AML-193 (cell line): ENCODE results near the gene P2RY1.

Experiments used
- DNase-seq, 2 experiments: peaks; one replicate each; lab custom pipeline; 2025; lab: John Stamatoyannopoulos, UW

Gene P2RY1, protein sequence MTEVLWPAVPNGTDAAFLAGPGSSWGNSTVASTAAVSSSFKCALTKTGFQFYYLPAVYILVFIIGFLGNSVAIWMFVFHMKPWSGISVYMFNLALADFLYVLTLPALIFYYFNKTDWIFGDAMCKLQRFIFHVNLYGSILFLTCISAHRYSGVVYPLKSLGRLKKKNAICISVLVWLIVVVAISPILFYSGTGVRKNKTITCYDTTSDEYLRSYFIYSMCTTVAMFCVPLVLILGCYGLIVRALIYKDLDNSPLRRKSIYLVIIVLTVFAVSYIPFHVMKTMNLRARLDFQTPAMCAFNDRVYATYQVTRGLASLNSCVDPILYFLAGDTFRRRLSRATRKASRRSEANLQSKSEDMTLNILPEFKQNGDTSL

DNA sequence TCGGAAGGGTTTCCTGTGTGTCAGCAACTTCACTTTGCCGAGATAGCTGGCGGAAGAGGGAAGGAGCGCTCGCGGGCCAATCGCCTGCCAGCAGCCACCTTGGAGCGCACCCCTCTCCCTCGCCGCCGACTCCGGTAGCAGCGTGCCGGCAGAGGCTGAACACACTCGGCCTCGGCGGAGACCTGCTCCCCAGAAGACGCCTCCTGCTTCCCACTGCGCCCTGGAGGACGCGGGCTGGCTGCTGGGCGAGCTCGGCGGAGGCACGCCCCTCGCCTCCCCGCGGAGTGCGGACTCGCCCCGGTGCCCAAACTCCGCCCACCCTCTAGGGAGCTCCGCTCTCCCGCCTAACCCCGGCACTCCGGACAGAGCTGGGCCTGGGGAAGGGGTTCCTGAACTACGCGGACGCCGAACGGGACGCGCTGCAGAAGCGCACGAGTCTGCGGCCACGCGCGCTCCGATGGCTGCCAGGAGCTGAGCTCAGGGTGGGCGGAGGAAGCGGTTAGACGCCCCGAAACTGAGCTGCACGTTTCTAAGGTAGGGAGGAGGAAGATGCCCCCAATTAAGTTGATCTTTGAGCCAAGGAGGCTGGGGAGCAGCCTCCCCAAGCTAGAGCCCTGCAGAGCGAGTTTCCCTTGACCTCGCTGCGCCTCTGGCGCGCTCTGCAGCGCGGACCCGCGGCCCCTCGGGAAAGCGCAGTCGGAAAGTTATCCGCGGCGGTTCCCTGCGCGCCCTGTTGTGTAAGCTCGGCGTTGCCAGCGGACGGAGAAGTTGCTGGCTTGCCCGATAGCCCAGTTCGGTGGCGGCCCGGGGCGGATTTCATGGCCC, at the start of gene P2RY1:
TSS of gene P2RY1 (plus strand) at position 356 of the 825 bp plus-strand sequence. CDS start 652 bp downstream, outside the sequence.
- DNase-seq = peak; percentile 95 to 97

DNA sequence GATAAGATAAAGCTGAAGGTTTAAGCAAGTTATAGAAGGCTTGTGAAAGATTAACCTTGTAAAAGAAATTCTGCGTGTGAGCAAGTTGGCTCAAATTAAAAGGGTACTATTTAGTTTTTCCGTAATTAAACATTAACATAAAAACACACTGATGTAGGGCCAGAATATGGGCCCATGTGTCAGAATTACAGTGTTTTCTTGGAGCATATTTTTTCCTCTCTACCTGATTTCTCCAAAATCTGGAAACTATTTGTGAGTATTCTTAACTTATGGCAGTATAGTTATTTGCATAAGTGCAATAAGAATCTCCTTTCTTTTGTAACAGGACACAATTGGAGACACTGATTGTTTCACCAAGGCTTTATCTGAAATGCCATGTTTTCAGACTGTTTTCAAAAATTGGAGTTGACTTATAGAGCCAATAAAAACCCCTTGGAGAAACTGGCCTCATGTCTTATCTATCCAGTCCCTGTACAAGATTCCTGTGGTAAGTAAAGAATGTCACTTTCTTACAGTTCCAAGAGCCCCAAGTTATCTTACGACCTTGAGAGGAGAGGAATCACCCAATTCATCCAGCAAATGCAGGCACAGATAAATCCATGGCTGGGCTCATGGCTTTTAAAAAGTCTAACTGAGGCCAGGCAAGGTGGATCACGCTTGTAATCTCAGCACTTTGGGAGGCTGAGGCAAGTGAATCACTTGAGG, 47.8 kb upstream of the P2RY1 start:
- DNase-seq = no peak

DNA sequence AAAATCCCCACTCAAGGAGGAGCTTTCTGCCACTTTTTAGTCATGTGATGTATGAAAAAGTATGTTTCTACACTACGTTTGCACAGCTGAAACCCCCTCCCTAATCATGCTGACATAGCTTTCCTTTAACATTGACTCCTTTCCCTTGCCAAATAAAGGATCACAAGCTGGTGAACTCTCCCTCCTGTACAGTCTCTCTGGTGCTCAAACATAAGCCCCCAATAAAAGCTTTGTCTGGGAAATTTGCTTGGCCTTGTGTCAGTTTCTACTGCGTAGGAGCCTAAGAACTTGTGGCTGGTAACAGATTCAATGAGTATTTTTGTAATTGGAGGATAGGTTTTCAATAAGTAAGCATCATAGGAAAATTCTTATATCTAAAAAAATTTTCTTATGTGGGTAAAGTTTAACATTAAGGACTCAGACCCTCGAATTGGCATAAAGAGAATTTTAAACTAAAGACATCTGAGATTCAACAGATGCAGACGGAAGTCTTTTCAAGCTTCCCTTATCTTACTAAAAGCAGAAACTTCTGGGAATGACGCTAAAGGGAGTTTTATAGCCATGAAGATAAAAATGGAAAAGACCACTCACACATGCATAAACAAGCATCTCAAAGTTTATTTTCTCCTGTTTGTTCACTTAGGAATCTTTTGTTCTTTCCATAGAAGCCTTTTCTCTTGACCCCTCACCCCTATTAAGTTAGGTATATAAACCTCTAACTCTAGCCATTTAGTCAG, 44.1 kb upstream of the P2RY1 start:
- DNase-seq = no peak

DNA sequence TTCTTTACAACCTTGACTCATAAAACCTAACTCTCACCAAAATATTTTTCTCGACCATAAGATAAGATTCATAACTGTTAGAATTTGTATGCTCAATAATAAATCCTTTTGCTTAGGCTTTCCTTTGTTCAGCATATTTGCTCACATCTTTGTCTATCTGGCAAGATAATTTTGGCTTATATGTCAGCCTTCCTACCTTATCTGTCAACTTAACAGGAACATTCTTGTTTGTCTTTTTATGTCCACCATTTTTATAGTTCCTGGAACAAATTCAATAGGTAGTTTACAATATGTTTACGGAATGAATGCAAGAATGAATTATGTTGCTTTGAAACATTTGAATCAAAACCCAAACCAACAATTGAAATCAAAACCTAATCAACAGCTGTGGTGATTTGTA, 41.0 kb upstream of the P2RY1 start:
- DNase-seq = no peak

DNA sequence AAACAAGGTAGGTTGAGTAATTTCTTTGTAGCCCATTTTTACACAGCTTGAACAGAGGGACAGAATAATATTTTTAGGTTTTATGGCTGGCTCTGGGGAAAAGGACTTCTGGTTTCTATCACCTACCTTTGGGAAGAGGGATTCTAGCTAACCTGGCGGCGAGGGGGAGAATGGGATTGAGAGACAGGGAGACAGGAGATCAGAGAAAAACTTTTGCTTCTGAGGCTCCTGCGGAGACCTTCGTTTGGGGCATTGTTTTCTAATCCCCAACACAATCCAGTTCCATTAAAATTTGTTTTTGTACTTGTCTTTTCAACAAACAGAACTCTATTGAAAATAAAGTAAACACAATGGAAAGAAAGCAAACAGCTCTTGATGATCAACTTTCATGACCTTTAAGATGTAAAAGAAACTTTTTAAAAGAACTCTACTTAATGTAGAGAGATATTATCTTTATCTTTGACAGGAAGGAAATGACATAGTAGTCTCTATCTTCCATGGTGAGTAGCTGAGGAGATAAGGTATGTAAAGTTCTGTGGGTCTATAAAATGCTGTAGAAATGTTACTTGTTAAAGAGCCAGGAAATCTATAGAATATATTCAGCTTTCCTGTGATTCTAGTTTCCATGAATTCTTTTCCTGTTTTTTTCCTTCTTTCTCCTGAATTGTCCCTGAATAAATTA, 37.0 kb upstream of the P2RY1 start:
- no peak for DNase-seq

DNA sequence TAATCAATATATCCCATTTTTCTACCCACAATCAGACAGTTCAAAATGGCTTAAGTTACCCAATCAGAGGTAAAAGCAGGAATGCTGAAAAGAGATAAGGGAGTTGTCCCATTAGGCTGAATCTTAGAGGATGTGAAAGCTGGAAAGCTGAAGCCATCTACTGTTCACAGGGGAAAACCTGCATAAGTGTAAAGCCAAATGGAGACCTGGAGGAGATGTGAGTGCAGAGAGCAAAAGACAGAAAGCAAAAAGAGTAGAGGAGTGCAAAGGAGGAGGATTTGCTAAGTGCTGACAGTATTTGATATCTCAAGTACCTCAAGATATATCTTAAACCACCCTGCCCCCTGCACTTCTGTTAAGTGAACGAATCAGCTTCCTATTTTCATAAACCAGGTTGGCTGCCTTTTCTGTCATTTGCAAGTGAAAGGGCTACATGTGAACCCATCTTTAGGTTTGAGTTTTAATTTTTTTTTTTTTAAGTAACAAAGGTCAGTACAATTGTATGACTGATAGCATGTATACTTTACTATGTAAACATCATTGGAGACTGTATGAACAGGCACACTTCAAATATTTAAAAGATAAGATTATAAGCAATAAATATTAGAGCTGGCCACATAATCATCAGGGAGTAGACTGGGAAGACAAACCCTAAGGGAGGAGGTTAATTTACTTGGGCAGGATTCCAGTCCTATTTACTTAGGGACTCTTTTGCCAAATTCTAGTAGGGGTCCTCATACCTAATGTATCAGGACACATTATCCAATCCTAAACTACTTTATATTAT, 22.8 kb upstream of the P2RY1 start:
- no peak for DNase-seq

DNA sequence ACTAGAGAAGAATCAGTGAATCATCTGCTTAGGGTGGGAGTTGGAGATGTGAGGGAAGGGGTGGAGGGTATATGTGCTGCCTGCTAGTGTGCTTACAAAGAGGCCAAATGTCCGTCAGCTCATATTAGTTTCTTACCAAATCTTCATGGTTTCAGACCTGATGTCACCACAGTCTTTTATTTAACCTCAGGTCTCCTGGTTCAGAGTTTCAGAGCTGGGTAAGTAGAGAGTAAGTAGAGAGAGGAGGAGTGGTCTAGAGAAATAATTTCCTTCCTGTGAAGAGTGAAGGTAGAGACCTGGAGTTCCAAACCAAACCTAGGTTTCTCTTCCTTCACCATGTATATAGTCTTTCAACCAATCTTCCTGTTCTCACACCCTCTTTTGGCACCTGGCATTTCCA, 17.5 kb upstream of the P2RY1 start:
- no peak for DNase-seq

DNA sequence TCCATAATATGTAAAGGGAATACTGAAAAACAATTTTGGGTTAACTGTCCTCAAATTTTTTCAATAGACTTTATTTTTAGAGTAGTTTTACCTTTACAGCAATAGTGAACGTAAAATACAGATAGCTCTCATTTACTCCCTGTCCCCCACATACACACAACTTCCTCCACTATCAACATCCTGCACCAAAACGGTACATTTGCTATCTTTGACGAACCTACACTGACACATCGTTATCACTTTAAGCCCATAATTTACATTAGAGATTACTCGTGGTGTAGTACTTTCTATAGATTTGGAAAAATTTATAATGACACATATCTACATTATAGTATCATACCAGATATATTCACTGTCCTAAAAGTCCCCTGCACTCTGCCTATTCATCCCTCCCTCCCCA, 16.9 kb upstream of the P2RY1 start:
- DNase-seq = no peak

DNA sequence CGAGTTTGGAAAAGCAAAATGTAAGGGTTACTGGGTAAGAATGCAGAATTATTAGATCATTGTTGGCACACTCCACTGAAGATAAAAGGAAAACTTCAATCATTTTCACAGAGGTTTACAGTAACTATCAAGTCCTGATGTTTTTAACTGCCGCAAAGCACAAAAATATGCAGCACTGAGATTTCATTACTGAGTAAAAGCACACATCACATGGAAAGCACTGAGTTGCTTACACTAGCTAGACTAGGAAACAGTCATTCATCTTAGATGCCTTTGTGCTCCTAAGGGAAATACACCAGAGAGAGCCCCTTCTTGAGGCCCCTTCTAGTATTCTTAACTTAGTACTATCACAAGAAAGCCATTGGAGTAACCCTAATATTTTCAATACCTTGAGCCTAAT, 11.8 kb upstream of the P2RY1 start:
- DNase-seq = no peak

DNA sequence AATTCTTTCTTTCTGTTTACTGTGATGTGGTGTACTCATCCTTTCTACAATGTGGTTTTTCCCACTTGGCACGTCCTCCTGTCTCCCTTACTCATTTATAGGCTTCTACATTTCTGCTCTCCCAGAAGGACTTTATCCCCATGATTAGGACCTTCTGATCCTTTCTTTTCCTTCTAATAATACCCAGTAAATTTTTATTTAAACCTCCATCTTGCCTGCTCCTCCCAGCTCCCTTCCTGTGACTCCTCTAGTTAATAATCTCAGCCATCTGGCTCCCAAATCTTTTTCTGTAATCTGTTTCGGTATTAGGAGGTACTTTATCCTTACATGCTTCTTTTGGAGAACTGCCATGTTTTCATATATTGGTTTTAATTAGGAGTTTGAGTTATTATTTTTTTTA, 11.2 kb upstream of the P2RY1 start:
- DNase-seq = no peak

DNA sequence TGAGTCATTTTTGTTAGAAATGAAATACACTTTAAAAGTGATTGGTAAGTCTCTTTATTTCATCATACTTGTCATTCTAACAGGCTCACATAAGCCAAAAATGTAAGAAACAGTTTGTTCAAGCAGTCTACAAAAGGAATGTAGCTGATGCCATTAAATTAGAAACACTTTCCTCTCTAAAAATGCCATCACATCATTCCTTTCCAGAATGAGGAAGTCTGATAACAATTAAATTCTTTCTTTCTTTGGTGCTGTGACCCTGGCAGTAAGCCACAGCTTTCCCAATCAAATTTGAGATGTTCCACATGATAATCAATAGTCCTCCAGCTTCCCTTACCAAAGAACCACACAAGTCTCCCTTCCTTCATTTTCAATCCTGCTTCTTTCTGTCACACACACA, 9.4 kb upstream of the P2RY1 start:
- DNase-seq = no peak

DNA sequence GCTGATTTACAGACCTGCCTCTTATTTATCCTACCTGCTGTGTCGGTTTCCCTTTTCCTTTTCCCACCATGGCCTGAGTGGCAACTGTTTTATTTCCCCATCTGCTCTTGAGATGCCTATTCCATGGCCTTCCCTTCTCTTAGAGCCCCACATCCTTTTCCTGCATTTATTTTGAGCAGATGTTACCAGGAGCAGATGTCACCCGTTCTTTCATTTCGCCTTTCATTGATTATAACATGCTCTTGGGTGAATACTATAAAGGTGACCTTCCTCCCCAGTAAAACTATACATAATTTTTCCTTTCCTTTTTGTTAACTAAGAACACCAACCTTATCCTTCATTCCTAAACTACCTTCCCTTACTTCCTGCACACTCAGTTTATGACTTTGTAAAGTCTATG, 8.5 kb upstream of the P2RY1 start:
- DNase-seq = no peak

DNA sequence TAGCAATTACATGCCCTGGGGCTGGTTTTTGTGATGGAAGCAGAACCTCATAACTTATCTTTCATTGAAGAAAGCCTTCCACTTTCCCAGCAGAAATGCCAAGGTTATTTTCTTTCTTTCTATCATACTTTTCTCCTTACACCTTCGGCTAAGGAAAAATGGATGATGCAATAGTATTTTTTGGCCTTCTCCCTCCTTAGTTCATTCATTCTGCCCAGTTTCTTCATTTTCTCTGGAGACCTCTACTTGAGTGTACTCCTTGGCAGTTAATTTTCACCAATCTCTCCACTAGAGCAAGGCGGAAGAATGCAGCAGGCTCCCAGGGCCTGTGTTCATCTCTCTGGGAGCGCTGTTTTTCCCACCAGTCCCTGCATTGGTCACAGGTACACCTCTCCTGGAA, 7.6 kb upstream of the P2RY1 start:
- DNase-seq = no peak

DNA sequence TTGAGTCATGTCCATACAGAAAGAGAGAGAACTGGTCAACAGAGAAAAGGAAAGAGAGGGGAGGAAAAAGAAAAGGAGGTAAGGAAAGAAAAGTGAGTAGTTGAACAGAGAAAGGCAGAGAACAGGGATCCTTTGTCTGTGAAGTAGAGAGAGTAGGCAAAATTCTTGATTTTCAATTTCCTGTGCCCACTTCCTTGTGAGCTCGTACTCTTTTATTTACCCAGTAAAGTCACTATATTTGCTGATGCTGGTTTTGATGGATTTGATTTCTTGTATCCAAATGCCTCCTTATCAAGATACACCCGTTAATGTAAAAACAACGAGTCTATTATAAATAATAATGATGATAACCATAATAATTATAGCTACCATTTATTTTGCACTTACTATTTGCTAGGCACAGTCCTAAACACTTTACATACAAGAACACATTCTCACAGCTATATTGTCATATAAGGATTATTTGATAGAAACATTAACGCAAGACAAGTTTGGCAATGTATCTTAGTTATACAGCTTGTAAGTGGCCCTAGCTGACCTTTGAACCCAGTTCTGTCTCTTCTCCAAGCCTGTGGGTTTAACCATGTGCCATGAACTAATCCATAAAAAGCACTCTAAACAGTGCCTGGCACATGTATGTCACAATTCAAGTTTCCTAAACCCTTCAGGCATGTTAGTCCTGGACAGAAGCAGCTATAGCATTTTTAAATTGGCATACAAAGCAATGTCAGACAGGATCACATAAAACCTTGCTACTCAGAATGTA, 6.7 kb upstream of the P2RY1 start:
- DNase-seq = no peak

DNA sequence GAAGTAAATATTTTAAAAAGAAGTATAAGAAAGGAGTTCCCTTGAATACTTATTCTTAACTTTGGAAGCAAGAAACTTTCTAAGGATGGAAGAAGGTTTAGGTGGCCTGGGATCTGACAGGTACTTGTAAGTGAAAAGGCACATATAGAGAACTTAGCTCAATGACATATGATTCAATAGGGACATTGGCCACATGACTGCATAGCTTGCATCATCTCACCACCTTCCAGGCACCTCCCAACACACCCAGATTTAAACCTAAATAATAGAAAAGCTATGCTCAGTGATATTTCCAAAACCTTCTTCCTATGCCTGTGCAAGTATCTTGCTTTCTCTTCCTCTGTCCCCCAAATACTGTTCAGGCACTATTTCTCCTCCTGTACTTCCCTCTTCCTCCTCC, 4.7 kb upstream of the P2RY1 start:
- DNase-seq = peak in 1 of 2 experiments; percentile 27

DNA sequence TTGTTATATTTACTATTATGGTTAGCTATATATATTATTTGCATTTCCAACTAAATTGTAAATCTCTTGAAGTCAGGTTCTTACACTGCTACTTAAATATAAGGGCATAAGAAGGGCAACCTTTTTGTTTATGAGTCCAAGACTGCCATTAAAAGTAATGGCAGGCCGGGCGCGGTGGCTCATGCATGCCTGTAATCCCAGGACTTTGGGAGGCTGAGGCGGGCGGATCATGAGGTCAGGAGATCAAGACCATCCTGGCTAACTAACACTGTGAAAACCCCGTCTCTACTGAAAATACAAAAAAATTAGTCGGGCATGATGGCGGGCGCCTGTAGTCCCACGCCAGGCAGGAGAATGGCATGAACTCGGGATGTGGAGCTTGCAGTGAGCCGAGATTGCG, 2.9 kb upstream of the P2RY1 start:
- DNase-seq = no peak

DNA sequence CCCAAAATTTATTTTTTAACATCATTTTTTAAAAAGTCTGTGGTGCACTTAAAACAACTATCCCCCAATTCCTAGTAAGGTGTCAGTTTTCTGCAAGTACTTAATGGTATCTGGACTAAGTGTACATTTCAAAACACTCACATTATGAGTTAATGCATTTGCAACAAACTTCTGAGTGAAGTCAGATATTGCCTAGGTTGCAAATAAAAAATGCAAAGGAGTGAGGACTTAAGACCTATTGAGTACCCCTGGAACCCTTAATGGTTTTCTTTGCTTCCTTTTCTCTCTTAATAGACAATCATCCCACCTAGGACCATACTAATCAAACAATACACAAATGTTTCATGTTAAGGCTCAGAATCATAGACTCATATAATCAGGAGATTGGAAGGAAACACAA, 1.8 kb upstream of the P2RY1 start:
- no peak for DNase-seq

DNA sequence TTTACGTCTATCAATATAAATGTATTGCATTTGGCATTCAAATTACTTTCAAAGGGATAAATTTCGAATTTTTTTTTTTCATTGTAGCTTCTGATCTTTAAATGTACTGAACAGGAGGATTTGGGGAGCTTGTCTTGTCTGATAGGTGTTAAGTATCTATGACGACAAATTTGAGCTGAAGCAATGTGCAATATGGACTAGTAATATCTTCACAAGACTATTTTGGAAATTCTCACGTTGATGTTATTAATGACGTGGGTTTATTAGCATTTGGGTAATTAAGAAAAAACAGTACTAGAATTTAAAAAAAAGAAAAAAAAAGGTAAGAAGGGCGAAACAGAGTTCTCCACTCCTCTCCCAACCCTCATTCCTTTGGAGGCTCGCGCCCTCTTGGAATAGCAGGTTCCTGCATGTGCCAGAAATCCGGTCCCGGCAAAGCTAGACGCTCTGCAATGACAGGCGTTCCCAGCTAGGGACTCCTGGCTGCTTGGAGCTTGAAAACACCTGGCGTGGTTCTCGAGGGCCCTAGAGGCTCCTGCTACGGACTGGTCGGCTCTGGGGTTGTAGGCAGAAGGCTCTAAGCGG, 648 bp upstream of the P2RY1 start:
- no peak for DNase-seq

DNA sequence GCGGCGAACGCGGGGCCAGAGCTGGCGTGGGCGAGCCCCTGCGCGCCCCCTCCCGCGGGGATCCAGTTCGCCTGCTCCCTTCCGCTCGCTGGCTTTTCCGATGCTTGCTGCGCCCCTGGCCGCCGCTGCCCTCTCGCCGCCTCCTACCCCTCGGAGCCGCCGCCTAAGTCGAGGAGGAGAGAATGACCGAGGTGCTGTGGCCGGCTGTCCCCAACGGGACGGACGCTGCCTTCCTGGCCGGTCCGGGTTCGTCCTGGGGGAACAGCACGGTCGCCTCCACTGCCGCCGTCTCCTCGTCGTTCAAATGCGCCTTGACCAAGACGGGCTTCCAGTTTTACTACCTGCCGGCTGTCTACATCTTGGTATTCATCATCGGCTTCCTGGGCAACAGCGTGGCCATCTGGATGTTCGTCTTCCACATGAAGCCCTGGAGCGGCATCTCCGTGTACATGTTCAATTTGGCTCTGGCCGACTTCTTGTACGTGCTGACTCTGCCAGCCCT, 721 bp downstream of the P2RY1 start:
- DNase-seq = peak; percentile 45 to 65
